Liver (tissue), 9 donors: ENCODE measurements around the gene KCNQ5. TPM values are rescaled to one million over a fixed set of nuclear protein-coding genes. Genes with fewer than 3 reads are reported as not detected.

Source experiments
- DNase-seq: peaks from one replicate; pipeline ENCODE4 v3.0.0-alpha.2; 2017; ENCODE audit warnings: low spot score
- H3K27ac ChIP-seq, 2 donors: one replicate each; pipeline ENCODE4 v1.7.0; 2013; ENCODE audit warnings: inconsistent platforms in 2 of 2, low read length in 2 of 2, control low read depth in 1 of 2, low read depth in 1 of 2, mild to moderate bottlenecking in 1 of 2
- H3K27me3 ChIP-seq, 4 donors: one replicate each; pipeline versions ENCODE4 v1.6.1 to v1.7.0; 2013; ENCODE audit warnings: low read length in 3 of 4, inconsistent platforms in 1 of 4, mild to moderate bottlenecking in 1 of 4, moderate library complexity in 1 of 4; ENCODE audit not compliant: control insufficient read depth in 4 of 4, insufficient read depth in 4 of 4
- H3K36me3 ChIP-seq, 4 donors: one replicate each; pipeline versions ENCODE4 v1.6.1 to v1.7.0; 2013; ENCODE audit warnings: low read length in 3 of 4, mild to moderate bottlenecking in 3 of 4, low read depth in 1 of 4, moderate library complexity in 1 of 4; ENCODE audit not compliant: control insufficient read depth in 4 of 4, insufficient read depth in 3 of 4
- H3K4me1 ChIP-seq, 4 donors: one replicate each; pipeline versions ENCODE4 v1.6.1 to v1.7.0; 2013; ENCODE audit warnings: low read length in 3 of 4, mild to moderate bottlenecking in 3 of 4, moderate library complexity in 1 of 4; ENCODE audit not compliant: control insufficient read depth in 4 of 4, insufficient read depth in 4 of 4
- H3K4me3 ChIP-seq, 3 donors: one replicate each; pipeline versions ENCODE4 v1.6.1 to v1.7.0; 2013; ENCODE audit warnings: low read length in 3 of 3, control low read depth in 1 of 3, low read depth in 1 of 3, mild to moderate bottlenecking in 1 of 3
- H3K9ac ChIP-seq, 2 donors: one replicate each; pipeline ENCODE4 v1.7.0; 2013; ENCODE audit warnings: low read length in 2 of 2, mild to moderate bottlenecking in 2 of 2, moderate library complexity in 2 of 2, control low read depth in 1 of 2, low read depth in 1 of 2
- H3K9me3 ChIP-seq, 4 donors: one replicate each; pipeline versions ENCODE4 v1.6.1 to v1.7.0; 2013; ENCODE audit warnings: low read length in 3 of 4; ENCODE audit not compliant: control insufficient read depth in 4 of 4
- ATF3 ChIP-seq: IDR thresholded peaks from 2 replicates; pipeline ENCODE4 v1.6.1; 2016; ENCODE audit warnings: antibody characterized with exemption
- CTCF ChIP-seq: fragments of 150-350 bp; IDR thresholded peaks from 2 replicates; pipeline ENCODE4 v1.5.1; 2017; ENCODE audit warnings: improper control_type of control experiment, low read depth, low read length; ENCODE audit not compliant: missing input control
- EGR1 ChIP-seq, 2 donors: IDR thresholded peaks; 2 replicates each; pipeline ENCODE4 v1.6.1; 2016 to 2018; ENCODE audit warnings: antibody characterized with exemption in 2 of 2, low read depth in 2 of 2
- FOXA2 ChIP-seq: IDR thresholded peaks from 2 replicates; pipeline ENCODE4 v1.6.1; 2016; ENCODE audit warnings: antibody characterized with exemption
- GABPA ChIP-seq, 2 donors: IDR thresholded peaks in 1 of 2; conservative IDR thresholded peaks in 1 of 2; 2 replicates each; pipeline ENCODE4 v1.6.1; 2016; ENCODE audit warnings: antibody characterized with exemption in 2 of 2, mild to moderate bottlenecking in 1 of 2, moderate library complexity in 1 of 2
- HNF4A ChIP-seq, 2 donors: conservative IDR thresholded peaks; 2 replicates each; pipeline ENCODE4 v1.6.1; 2016; ENCODE audit warnings: antibody characterized with exemption in 2 of 2, mild to moderate bottlenecking in 2 of 2
- HNF4G ChIP-seq: IDR thresholded peaks from 2 replicates; pipeline ENCODE4 v1.6.1; 2016; ENCODE audit warnings: antibody characterized with exemption
- NR2F2 ChIP-seq: IDR thresholded peaks from 2 replicates; pipeline ENCODE4 v1.6.1; 2016; ENCODE audit warnings: antibody characterized with exemption
- RAD21 ChIP-seq, 2 donors: IDR thresholded peaks; 2 replicates each; pipeline ENCODE4 v1.6.1; 2016; ENCODE audit warnings: antibody characterized with exemption in 2 of 2, mild to moderate bottlenecking in 2 of 2
- RXRA ChIP-seq, 2 donors: IDR thresholded peaks; 2 replicates each; pipeline ENCODE4 v1.6.1; 2017 to 2018; ENCODE audit warnings: antibody characterized with exemption in 2 of 2, mild to moderate bottlenecking in 1 of 2
- SP1 ChIP-seq: IDR thresholded peaks from 2 replicates; pipeline ENCODE4 v1.6.1; 2018; ENCODE audit warnings: antibody characterized with exemption, mild to moderate bottlenecking
- TAF1 ChIP-seq: conservative IDR thresholded peaks from 2 replicates; pipeline ENCODE4 v1.6.1; 2016; ENCODE audit warnings: antibody characterized with exemption, mild to moderate bottlenecking
- YY1 ChIP-seq: IDR thresholded peaks from 2 replicates; pipeline ENCODE4 v1.6.1; 2016; ENCODE audit warnings: antibody characterized with exemption, mild to moderate bottlenecking
- ZBTB33 ChIP-seq: IDR thresholded peaks from 2 replicates; pipeline ENCODE4 v1.6.1; 2016; ENCODE audit warnings: antibody characterized with exemption
- WGBS: extraction: QIAGEN DNeasy Blood & Tissue Kit; methylation state at CpG from one replicate; pipeline ENCODE4 v1.1.7; 2013; 5-methylcytosine and 5-hydroxymethylcytosine counted together
- polyA plus RNA-seq, 2 donors: library from polyadenylated mRNA; stranded (reverse) in 1 of 2; unstranded in 1 of 2; fragments of 200-250 nt in 1 of 2; fragments of >200 nt in 1 of 2; fragmentation: Nextera tagmentation in 1 of 2; extraction: Ambion mirVana in 1 of 2; gene quantifications; one replicate each; pipeline versions ENCODE4 v1.2.1 to v1.2.3, GENCODE V29; 2013 to 2015
- total RNA-seq, 2 donors: library from RNA; depleted of rRNA; stranded (reverse); fragments of >200 nt; gene quantifications; one replicate each; pipeline ENCODE4 v1.2.3, GENCODE V29; 2014
- TF ChIP-seq, protein P1 (sequence below): IDR thresholded peaks from 2 replicates; pipeline ENCODE4 v1.6.1; 2016; ENCODE audit warnings: antibody characterized with exemption
- TF ChIP-seq, protein P2 (sequence below): IDR thresholded peaks from 2 replicates; pipeline ENCODE4 v1.6.1; 2016; ENCODE audit warnings: antibody characterized with exemption, mild to moderate bottlenecking
- donor health status: healthy.
- donor health status: healthy.
- donor health status: healthy.
- donor health status: healthy.
- donor health status: healthy.

Gene KCNQ5
- total and polyA plus RNA-seq, 4 donors = 0.02 to 1.1 (median 0.15) TPM

DNA sequence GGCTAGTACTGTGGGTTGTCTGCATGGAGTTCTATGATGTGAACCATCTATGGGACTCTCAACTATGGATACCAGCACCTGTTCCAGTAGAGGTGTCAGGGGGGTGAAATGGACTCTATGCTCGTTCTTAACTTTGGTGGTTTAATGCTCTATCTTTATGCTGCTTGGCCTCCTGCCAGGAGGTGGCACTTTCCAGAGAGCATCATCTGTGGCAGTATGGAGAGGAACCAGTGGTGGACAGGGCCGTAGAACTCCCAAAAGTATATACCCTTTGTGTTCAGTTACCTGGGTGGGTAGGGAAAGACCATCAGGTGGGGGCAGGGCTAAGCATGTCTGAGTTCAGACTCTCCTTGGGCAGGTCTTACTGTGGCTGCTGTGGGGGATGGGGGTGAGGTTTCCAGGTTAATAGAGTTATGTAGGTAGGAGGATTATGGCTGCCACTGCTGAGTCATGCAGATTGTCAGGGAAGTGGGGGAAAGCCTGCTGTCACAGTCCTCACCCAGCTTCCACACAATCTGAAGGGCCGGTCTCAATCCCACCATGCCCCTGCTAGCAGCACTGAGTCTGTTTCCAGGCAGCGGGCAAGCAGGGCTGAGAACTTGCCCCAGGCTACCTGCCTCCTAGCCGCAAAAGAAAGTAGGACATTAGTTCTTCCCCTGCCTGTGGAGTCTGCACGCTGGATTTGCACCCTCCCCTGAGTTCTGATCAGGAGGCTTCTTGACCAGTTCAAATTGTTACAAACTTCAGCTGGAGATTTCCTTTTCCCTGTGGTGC is 284.0 kb downstream of the KCNQ5 start (continued):
- TF ChIP-seq ZBTB33 = no peak
- TF ChIP-seq ATF3 = no peak
- TF ChIP-seq SP1 = no peak
- no peak for TF ChIP-seq TAF1

DNA sequence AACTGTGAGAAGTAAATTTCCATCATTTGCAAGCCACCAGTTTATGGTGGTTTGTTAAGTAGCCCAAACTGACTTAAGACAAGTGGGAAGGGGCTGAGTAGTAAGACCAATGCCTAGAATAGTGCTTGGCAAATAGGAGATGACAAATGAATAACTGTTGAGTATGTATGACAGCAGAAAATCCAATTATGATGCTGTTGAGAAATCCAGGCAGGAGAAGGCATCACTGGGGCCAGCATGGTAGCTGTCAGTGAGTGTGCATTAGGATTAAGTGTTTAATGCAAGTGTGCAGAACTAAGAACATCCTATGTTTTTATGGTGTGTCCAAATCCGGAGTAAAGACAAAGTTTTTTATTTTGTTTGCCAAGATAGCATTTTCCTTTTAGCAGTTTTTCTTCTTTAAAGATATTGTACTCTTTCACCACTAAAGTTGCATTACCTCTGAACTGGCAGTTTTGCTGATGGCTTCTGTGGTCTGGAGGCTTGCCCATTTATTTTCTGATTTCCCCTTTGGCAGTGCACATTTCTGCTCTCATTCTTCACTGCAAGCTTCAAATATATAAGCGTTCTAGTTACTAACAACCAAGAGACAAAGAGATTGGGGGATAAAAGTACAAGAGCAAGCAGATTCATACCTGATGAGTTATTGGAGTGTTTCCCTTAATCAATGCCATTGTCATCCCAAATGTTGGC is 289.7 kb downstream of the KCNQ5 start:
- WGBS = 56% methylated on average over 2 of the region's 2 CpGs
- no peak for DNase-seq

More for the DNA sequence above, 289.7 kb downstream of the KCNQ5 start:
- H3K9ac ChIP-seq = no peak overlapping the region
- H3K4me1 ChIP-seq = no peaks in the 10 kb centered on the region
- no peak overlapping the region for H3K27ac ChIP-seq
- H3K36me3 ChIP-seq = no peaks in the 10 kb centered on the region
- TF ChIP-seq RAD21 (IDR thresholded peaks at IDR 0.05) = no peak
- TF ChIP-seq NR2F2 = no peak
- TF ChIP-seq YY1 = no peak
- no peak for TF ChIP-seq TAF1
- no peak for TF ChIP-seq CTCF
- TF ChIP-seq FOXA2 = no peak
- TF ChIP-seq, protein P1, sequence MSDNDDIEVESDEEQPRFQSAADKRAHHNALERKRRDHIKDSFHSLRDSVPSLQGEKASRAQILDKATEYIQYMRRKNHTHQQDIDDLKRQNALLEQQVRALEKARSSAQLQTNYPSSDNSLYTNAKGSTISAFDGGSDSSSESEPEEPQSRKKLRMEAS = no peak
- TF ChIP-seq, protein P2, sequence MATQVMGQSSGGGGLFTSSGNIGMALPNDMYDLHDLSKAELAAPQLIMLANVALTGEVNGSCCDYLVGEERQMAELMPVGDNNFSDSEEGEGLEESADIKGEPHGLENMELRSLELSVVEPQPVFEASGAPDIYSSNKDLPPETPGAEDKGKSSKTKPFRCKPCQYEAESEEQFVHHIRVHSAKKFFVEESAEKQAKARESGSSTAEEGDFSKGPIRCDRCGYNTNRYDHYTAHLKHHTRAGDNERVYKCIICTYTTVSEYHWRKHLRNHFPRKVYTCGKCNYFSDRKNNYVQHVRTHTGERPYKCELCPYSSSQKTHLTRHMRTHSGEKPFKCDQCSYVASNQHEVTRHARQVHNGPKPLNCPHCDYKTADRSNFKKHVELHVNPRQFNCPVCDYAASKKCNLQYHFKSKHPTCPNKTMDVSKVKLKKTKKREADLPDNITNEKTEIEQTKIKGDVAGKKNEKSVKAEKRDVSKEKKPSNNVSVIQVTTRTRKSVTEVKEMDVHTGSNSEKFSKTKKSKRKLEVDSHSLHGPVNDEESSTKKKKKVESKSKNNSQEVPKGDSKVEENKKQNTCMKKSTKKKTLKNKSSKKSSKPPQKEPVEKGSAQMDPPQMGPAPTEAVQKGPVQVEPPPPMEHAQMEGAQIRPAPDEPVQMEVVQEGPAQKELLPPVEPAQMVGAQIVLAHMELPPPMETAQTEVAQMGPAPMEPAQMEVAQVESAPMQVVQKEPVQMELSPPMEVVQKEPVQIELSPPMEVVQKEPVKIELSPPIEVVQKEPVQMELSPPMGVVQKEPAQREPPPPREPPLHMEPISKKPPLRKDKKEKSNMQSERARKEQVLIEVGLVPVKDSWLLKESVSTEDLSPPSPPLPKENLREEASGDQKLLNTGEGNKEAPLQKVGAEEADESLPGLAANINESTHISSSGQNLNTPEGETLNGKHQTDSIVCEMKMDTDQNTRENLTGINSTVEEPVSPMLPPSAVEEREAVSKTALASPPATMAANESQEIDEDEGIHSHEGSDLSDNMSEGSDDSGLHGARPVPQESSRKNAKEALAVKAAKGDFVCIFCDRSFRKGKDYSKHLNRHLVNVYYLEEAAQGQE = no peak
- no peak for TF ChIP-seq HNF4G
- no peak for TF ChIP-seq SP1
- TF ChIP-seq RXRA (IDR thresholded peaks at IDR 0.05) = no peak
- no peak for TF ChIP-seq HNF4A (conservative IDR thresholded peaks at IDR 0.05)
- TF ChIP-seq GABPA (IDR thresholded peaks at IDR 0.05 in 1 of 2, conservative IDR thresholded peaks at IDR 0.05 in 1 of 2) = no peak
- no peak for TF ChIP-seq EGR1 (IDR thresholded peaks at IDR 0.05; ENCODE audit: low read depth in 2 of 2)
- TF ChIP-seq ATF3 = no peak
- H3K27me3 ChIP-seq = no peaks in the 10 kb centered on the region
- no peaks in the 10 kb centered on the region for H3K9me3 ChIP-seq
- no peak overlapping the region for H3K4me3 ChIP-seq
